ENCODE measurements around the gene UNC5CL. TPM values are rescaled to one million over a fixed set of nuclear protein-coding genes. Genes with fewer than 3 reads are reported as not detected.
"Not testable (repeated sequence)": the region's sequence is repeated elsewhere in the genome, so short reads cannot be mapped to it uniquely, and the experiment has no call there.

UNC5CL gene
- total and polyA plus RNA-seq, 2 of the 8 experiments (the other 6 are each of a cell fraction or from before 2014, with no cell fraction given), result 1.3 to 1.7 TPM

DNA sequence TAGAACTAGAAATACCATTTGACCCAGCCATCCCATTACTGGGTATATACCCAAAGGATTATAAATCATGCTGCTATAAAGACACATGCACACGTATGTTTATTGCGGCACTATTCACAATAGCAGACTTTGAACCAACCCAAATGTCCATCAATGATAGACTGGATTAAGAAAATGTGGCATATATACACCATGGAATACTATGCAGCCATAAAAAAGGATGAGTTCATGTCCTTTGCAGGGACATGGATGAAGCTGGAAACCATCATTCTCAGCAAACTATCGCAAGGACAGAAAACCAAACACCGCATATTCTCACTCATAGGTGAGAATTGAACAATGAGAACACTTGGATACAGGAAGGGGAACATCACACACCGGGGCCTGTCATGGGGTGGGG lies 23.2 kb downstream of the UNC5CL start:
- H3K9me3 ChIP-seq (ENCODE audit: insufficient read depth in 2 of 2, low read depth in 1 of 2, low read length in 1 of 2); H4K8ac ChIP-seq (ENCODE audit: extremely low read depth, insufficient read depth, low read length); H3K14ac ChIP-seq (ENCODE audit: insufficient read length); H3K4ac ChIP-seq (replicated peaks; ENCODE audit: insufficient read length, low read depth, low read length); H3K56ac ChIP-seq (replicated peaks; ENCODE audit: insufficient read length, low read depth, low read length); H2BK5ac ChIP-seq (ENCODE audit: low read depth, low read length); H2BK120ac ChIP-seq (replicated peaks; ENCODE audit: low read depth, low read length); H3K4me1 ChIP-seq (replicated peaks in 1 of 4; ENCODE audit: control insufficient read depth in 3 of 4, insufficient read depth in 4 of 4, low read length in 3 of 4); H3K23me2 ChIP-seq (ENCODE audit: low read depth, low read length); DNase-seq (ENCODE audit: low read depth in 1 of 2, low spot score in 2 of 2); H2BK15ac ChIP-seq (ENCODE audit: low read length); H2BK12ac ChIP-seq (ENCODE audit: low read depth, low read length); H4K20me1 ChIP-seq (replicated peaks in 1 of 2; ENCODE audit: control insufficient read depth in 1 of 2, insufficient read depth in 2 of 2, low read length in 2 of 2); H4K91ac ChIP-seq (replicated peaks; ENCODE audit: insufficient read length, low read length); H3K27ac ChIP-seq (ENCODE audit: low read depth, low read length); H3K4me3 ChIP-seq (ENCODE audit: extremely low read depth in 1 of 4, insufficient read depth in 2 of 4, low read depth in 3 of 4, low read length in 4 of 4); H3K18ac ChIP-seq (ENCODE audit: extremely low read depth, low read length); H4K5ac ChIP-seq (ENCODE audit: insufficient read length, low read depth, low read length); H2AFZ ChIP-seq (ENCODE audit: low read length); H3K9ac ChIP-seq (replicated peaks in 1 of 4; ENCODE audit: extremely low read depth in 1 of 4, low read depth in 3 of 4, low read length in 3 of 4); H2AK5ac ChIP-seq (ENCODE audit: low read depth, low read length); H3K36me3 ChIP-seq (ENCODE audit: control insufficient read depth in 2 of 4, insufficient read depth in 4 of 4, low read length in 3 of 4); H3K79me1 ChIP-seq (ENCODE audit: low read depth, low read length); H3K23ac ChIP-seq (ENCODE audit: insufficient read length); POLR2A ChIA-PET (ENCODE audit: partially characterized antibody); H2BK20ac ChIP-seq (ENCODE audit: low read length); H3K4me2 ChIP-seq (ENCODE audit: insufficient read depth in 1 of 2, low read depth in 2 of 2, low read length in 2 of 2); H3K79me2 ChIP-seq (ENCODE audit: control insufficient read depth in 1 of 2, insufficient read depth in 2 of 2, low read length in 2 of 2); FAIRE-seq; H3K27me3 ChIP-seq (replicated peaks in 1 of 4; ENCODE audit: control insufficient read depth in 3 of 4, extremely low read depth in 1 of 4, insufficient read depth in 3 of 4, low read length in 3 of 4): not testable (repeated sequence)
- WGBS, 2 experiments (ENCODE audit: extremely low coverage in 1 of 2, insufficient coverage in 1 of 2, insufficient read length in 1 of 2, insufficient replicate concordance in 2 of 2, low coverage in 1 of 2, low lambda C conversion rate in 2 of 2, missing lambda C conversion rate in 1 of 2), result 92% methylated on average over 5 of the region's 5 CpGs; no CpG with 5 or more reads in 1 of the 2 experiments
- CTCF ChIA-PET (ENCODE audit: partially characterized antibody), result interaction anchor here (4.8 kb wide), 1 partner anchor 12 kb away, joined by 37 read pairs; no protein-coding TSS in a partner anchor

Data from H1 (cell line).